CD4-positive, alpha-beta T cell (primary cell): ENCODE data around the gene GLIS1. TPM values are rescaled to one million over a fixed set of nuclear protein-coding genes. Genes with fewer than 3 reads are reported as not detected.

ENCODE experiments used
- ATAC-seq: fragments of 200-7000 bp; cut with Tn5 transposase; one replicate; pipeline ENCODE4 v1.10.0; 2022; ENCODE audit warnings: mild to moderate bottlenecking; ENCODE audit not compliant: poor library complexity
- CTCF ChIA-PET: fragments of 350-600 bp; sonication (Branson Sonifier 250); formaldehyde crosslinking; loops from one replicate; lab custom pipeline; 2021; ENCODE audit warnings: antibody characterized with exemption, inconsistent platforms; lab: Charles Lee
- POLR2A ChIA-PET: fragments of 350-600 bp; sonication (Branson Sonifier 250); formaldehyde crosslinking; loops from one replicate; lab custom pipeline; 2021; ENCODE audit warnings: antibody characterized with exemption, inconsistent platforms; lab: Charles Lee
- DNase-seq, 14 experiments: peaks; one replicate each; pipeline ENCODE4 v3.0.0-alpha.2; 2013 to 2020; ENCODE audit warnings: mixed read lengths in 2 of 14
- H3K27ac ChIP-seq, 2 donors: one replicate each; pipeline versions ENCODE4 v1.5.1 to v1.7.0; 2013; ENCODE audit warnings: low read length in 2 of 2, low read depth in 1 of 2, mild to moderate bottlenecking in 1 of 2
- H3K27me3 ChIP-seq, 2 experiments: 1 replicate in 1 of 2; 2 replicates in 1 of 2; pipeline versions ENCODE4 v1.6.1 to v1.7.0; 2013; ENCODE audit warnings: low read length in 2 of 2, control low read depth in 1 of 2, mild to moderate bottlenecking in 1 of 2, moderate library complexity in 1 of 2; ENCODE audit not compliant: insufficient read depth in 2 of 2, control insufficient read depth in 1 of 2
- H3K36me3 ChIP-seq: one replicate; pipeline ENCODE4 v1.6.1; 2013; ENCODE audit warnings: low read length, control low read depth; ENCODE audit not compliant: insufficient read depth
- H3K4me1 ChIP-seq: one replicate; pipeline ENCODE4 v1.6.1; 2013; ENCODE audit warnings: low read length, control low read depth; ENCODE audit not compliant: insufficient read depth
- H3K4me3 ChIP-seq: one replicate; pipeline ENCODE4 v1.5.1; 2013; ENCODE audit warnings: mild to moderate bottlenecking, low read length, moderate library complexity
- H3K9me3 ChIP-seq, 2 experiments: 1 replicate in 1 of 2; 2 replicates in 1 of 2; pipeline versions ENCODE4 v1.6.1 to v1.7.0; 2013; ENCODE audit warnings: low read length in 2 of 2, mild to moderate bottlenecking in 2 of 2, control low read depth in 1 of 2, moderate library complexity in 1 of 2; ENCODE audit not compliant: control insufficient read depth in 1 of 2, insufficient read depth in 1 of 2
- H3K27ac Mint-ChIP-seq: one replicate; pipeline ENCODE4 v1.8.0; 2020; ENCODE audit warnings: mixed read lengths
- H3K27me3 Mint-ChIP-seq: one replicate; pipeline ENCODE4 v1.8.0; 2021; ENCODE audit warnings: mixed read lengths
- H3K36me3 Mint-ChIP-seq: one replicate; pipeline ENCODE4 v1.8.0; 2021; ENCODE audit warnings: low read depth, mixed read lengths
- H3K4me1 Mint-ChIP-seq: one replicate; pipeline ENCODE4 v1.8.0; 2021; ENCODE audit warnings: low read depth, mixed read lengths
- H3K4me3 Mint-ChIP-seq: one replicate; pipeline ENCODE4 v1.8.0; 2020; ENCODE audit warnings: mild to moderate bottlenecking, mixed read lengths
- H3K9me3 Mint-ChIP-seq: one replicate; pipeline ENCODE4 v1.8.0; 2020; ENCODE audit warnings: mixed read lengths
- CTCF ChIP-seq: fragments of 200-600 bp; IDR thresholded peaks from one replicate; pipeline ENCODE4 v1.8.0; 2022; ENCODE audit warnings: antibody characterized with exemption, mild to moderate bottlenecking
- intact Hi-C, 2 experiments: fragments of 100-400 bp; cut with DNase I in 1 of 2; cut with micrococcal nuclease in 1 of 2; formaldehyde crosslinking; loops; one replicate each; pipeline versions ENCODE4 v1.15.1 to v1.9.0; 2023 to 2025; cut with DNase I, micrococcal nuclease
- total RNA-seq, 174 experiments: library from RNA in 2 of 174; stranded (reverse) in 2 of 174; gene quantifications; one replicate each; pipeline ENCODE4 v1.2.3 and lab custom pipeline; 2021 to 2026

The GLIS1 gene
- total RNA-seq, 2 experiments from 2014 or later = not detected

- H3K27me3 Mint-ChIP-seq = no peaks in the 10 kb centered on the region
- H3K4me3 Mint-ChIP-seq = no peak overlapping the region
- Histone ChIP-seq H3K27me3 (no peaks in the 10 kb centered on the region), H3K4me3 (no peak overlapping the region), H3K27ac (no peak overlapping the region), H3K9me3 (no peaks in the 10 kb centered on the region), H3K36me3 (no peaks in the 10 kb centered on the region), H3K4me1 (no peaks in the 10 kb centered on the region)
- no peaks in the 10 kb centered on the region for H3K36me3 Mint-ChIP-seq
- peak in 1 of 14 experiments; percentile 5 for DNase-seq
- intact Hi-C loops = no loop called here
- H3K9me3 Mint-ChIP-seq = no peaks in the 10 kb centered on the region
- no peak for TF ChIP-seq CTCF
- H3K27ac Mint-ChIP-seq = no peak overlapping the region
- CTCF ChIA-PET = no interaction called here
- no peaks in the 10 kb centered on the region for H3K4me1 Mint-ChIP-seq
- POLR2A ChIA-PET = no interaction called here
- ATAC-seq = no peak
These were observed 186.7 kb downstream of the GLIS1 start for GRCh38 chr1:53552146-53552861.

- POLR2A ChIA-PET = no interaction called here
- Mint-ChIP-seq H3K27me3 (no peaks in the 10 kb centered on the region), H3K9me3 (no peaks in the 10 kb centered on the region), H3K4me1 (no peaks in the 10 kb centered on the region), H3K27ac (no peak overlapping the region), H3K36me3 (no peaks in the 10 kb centered on the region), H3K4me3 (no peak overlapping the region)
- Histone ChIP-seq H3K4me3 (no peak overlapping the region), H3K4me1 (no peaks in the 10 kb centered on the region), H3K27me3 (no peaks in the 10 kb centered on the region), H3K36me3 (no peaks in the 10 kb centered on the region), H3K9me3 (no peaks in the 10 kb centered on the region), H3K27ac (no peak overlapping the region)
- CTCF ChIA-PET = no interaction called here
- DNase-seq = peak in 1 of 14 experiments; percentile 17
- ATAC-seq = no peak
- intact Hi-C loops = no loop called here
- TF ChIP-seq CTCF = no peak
These were observed 187.5 kb downstream of the GLIS1 start for GRCh38 chr1:53551428-53551995.

DNA sequence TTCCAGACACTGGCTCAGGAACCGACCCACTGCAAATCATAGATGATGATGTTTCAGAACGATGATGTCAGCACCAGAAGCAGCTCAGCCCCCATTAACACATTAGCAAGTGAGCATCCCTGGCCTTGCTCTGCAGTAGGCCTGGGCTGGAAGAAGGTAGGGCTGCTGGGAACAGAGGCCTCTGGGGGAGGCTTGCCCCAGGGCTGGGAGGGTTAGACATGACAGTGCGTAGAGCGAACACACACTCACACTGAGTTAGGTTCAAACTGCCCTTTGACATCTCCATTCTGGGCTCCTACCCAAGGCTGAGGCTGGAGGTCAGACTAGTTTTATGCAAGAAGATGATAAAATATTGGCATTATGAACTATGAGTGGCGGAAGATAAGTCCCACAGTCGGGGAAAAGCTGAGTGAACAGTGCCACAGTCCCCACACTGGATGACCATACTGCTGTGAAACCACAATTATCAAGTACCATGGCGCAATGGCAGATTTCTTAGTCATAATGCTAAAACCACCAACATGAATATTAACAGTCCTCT lies 188.7 kb downstream of the GLIS1 start:
- H3K27me3 Mint-ChIP-seq = no peaks in the 10 kb centered on the region
- H3K9me3 Mint-ChIP-seq = no peaks in the 10 kb centered on the region
- Histone ChIP-seq H3K36me3 (no peaks in the 10 kb centered on the region), H3K4me1 (no peaks in the 10 kb centered on the region), H3K27ac (no peak overlapping the region), H3K9me3 (no peaks in the 10 kb centered on the region), H3K27me3 (peaks cover 0 to 4% of the 10 kb centered on the region in 2 experiments), H3K4me3 (no peak overlapping the region)
- ChIA-PET CTCF (no interaction called here), POLR2A (no interaction called here)
- no peaks in the 10 kb centered on the region for H3K36me3 Mint-ChIP-seq
- H3K4me3 Mint-ChIP-seq = no peak overlapping the region
- no peaks in the 10 kb centered on the region for H3K4me1 Mint-ChIP-seq
- no peak for TF ChIP-seq CTCF
- no peak for ATAC-seq
- intact Hi-C loops = no loop called here
- H3K27ac Mint-ChIP-seq = no peak overlapping the region
- peak in 1 of 14 experiments; percentile 14 for DNase-seq
